Lower leg skin (tissue), 4 donors: ENCODE measurements around the gene CYFIP1. TPM values are rescaled to one million over a fixed set of nuclear protein-coding genes. Genes with fewer than 3 reads are reported as not detected.

Source experiments
- DNase-seq, 2 donors: peaks; one replicate each; pipeline ENCODE4 v3.0.0-alpha.2; 2019; ENCODE audit warnings: low spot score in 2 of 2
- H3K4me3 ChIP-seq: fragments of 200-600 bp; sonication (generic); 2 replicates; pipeline ENCODE4 v1.5.1; 2017; ENCODE audit warnings: mild to moderate bottlenecking, low read depth; ENCODE audit not compliant: poor library complexity, severe bottlenecking
- CTCF ChIP-seq, 3 donors: fragments of 450-650 bp; IDR thresholded peaks; one replicate each; pipeline ENCODE4 v1.5.1; 2016; ENCODE audit warnings: antibody characterized with exemption in 3 of 3, mild to moderate bottlenecking in 3 of 3, moderate library complexity in 2 of 3
- POLR2A ChIP-seq, 2 donors: fragments of 450-650 bp; IDR thresholded peaks; one replicate each; pipeline ENCODE4 v1.6.1; 2016 to 2017; ENCODE audit warnings: antibody characterized with exemption in 2 of 2, mild to moderate bottlenecking in 1 of 2, moderate library complexity in 1 of 2
- WGBS, 2 donors: methylation state at CpG; one replicate each; pipeline ENCODE4 v1.1.5; 2018; 5-methylcytosine and 5-hydroxymethylcytosine counted together
- intact Hi-C: fragments of 100-400 bp; cut with DNase I; formaldehyde crosslinking; loops from one replicate; pipeline ENCODE4 v1.15.0; 2023; ENCODE audit warnings: low total_unique reads
- total RNA-seq, 4 donors: library from RNA; depleted of rRNA; stranded (reverse); fragments of >200 nt; gene quantifications; one replicate each; pipeline ENCODE4 v1.1.0, GENCODE V29; 2016

CYFIP1 gene
- total RNA-seq, 4 donors from 2014 or later, result 81.0 to 108 (median 94.6) TPM

- no peak for TF ChIP-seq CTCF (IDR thresholded peaks at IDR 0.05)
- TF ChIP-seq POLR2A (IDR thresholded peaks at IDR 0.05), result no peak
- no peak overlapping the region for H3K4me3 ChIP-seq
- intact Hi-C loops, result no loop called here
- DNase-seq, result no peak
- WGBS, 2 donors, result 82% methylated on average over 25 of the region's 25 CpGs
These were observed 29.7 kb downstream of the CYFIP1 start for GRCh38 chr15:22950256-22950990.

GRCh38 chr15:22949074-22949547, 31.1 kb downstream of the CYFIP1 start:
- 15 to 22% methylated on average over 17 to 20 of the region's 21 CpGs for WGBS, 2 donors
- intact Hi-C loops, result no loop called here
- no peak for DNase-seq
- H3K4me3 ChIP-seq, result no peak overlapping the region
- TF ChIP-seq CTCF (IDR thresholded peaks at IDR 0.05) (no peak), POLR2A (IDR thresholded peaks at IDR 0.05) (no peak)

- DNase-seq, result no peak
- no peak overlapping the region for H3K4me3 ChIP-seq
- intact Hi-C loops, result no loop called here
- TF ChIP-seq CTCF (IDR thresholded peaks at IDR 0.05), result no peak
- no peak for TF ChIP-seq POLR2A (IDR thresholded peaks at IDR 0.05)
- 58 to 69% methylated on average over 4 of the region's 4 CpGs for WGBS, 2 donors
These were observed 32.1 kb downstream of the CYFIP1 start for GRCh38 chr15:22948056-22948455.

GRCh38 chr15:22947101-22948000, 32.8 kb downstream of the CYFIP1 start:
- DNase-seq, result no peak
- intact Hi-C loops, result no loop called here
- 87 to 89% methylated on average over 20 to 24 of the region's 27 CpGs for WGBS, 2 donors

GRCh38 chr15:22945071-22945470, 35.1 kb downstream of the CYFIP1 start:
- intact Hi-C loops, result no loop called here
- no peak overlapping the region for H3K4me3 ChIP-seq
- no peak for TF ChIP-seq POLR2A (IDR thresholded peaks at IDR 0.05)
- no peak for TF ChIP-seq CTCF (IDR thresholded peaks at IDR 0.05)
- DNase-seq, result no peak
- 47 to 52% methylated on average over 7 to 10 of the region's 10 CpGs for WGBS, 2 donors

More at GRCh38 chr15:22947101-22948000, 32.8 kb downstream of the CYFIP1 start:
- H3K4me3 ChIP-seq, result no peak overlapping the region
- TF ChIP-seq POLR2A (IDR thresholded peaks at IDR 0.05) (no peak), CTCF (IDR thresholded peaks at IDR 0.05) (no peak)
